ENCODE results near the gene NDUFB10.

NDUFB10 gene

GRCh38 chr16:2003827-2004641, 44.7 kb downstream of the NDUFB10 start:
- ATAC-seq (ENCODE audit: insufficient read depth, low read depth) (peak; percentile 82), DNase-seq (peak; percentile 82)
- H3K79me2 ChIP-seq (ENCODE audit: insufficient read depth, low read length), result peaks cover 58% of the 10 kb centered on the region
- no peak overlapping the region for H3K4me3 ChIP-seq (ENCODE audit: low read depth in 1 of 2, low read length in 2 of 2)
- H4K20me1 ChIP-seq (ENCODE audit: insufficient read depth, low read length), result peaks cover 75% of the 10 kb centered on the region
- H3K4me1 ChIP-seq (ENCODE audit: insufficient read depth, low read length), result peaks cover 36% of the 10 kb centered on the region
- H3K4me2 ChIP-seq (ENCODE audit: insufficient read depth, low read length), result no peak overlapping the region
- H3K27ac ChIP-seq (ENCODE audit: low read length), result no peak overlapping the region
- no peaks in the 10 kb centered on the region for H3K27me3 ChIP-seq (ENCODE audit: insufficient read depth, low read length, poor library complexity)
- TF ChIP-seq EZH2 (IDR thresholded peaks at IDR 0.05; ENCODE audit: borderline replicate concordance, low read depth, low read length, severe bottlenecking) (no peak), CTCF (IDR thresholded peaks at IDR 0.05; ENCODE audit: borderline replicate concordance, extremely low read depth, low read length, poor library complexity, severe bottlenecking) (peak; percentile 79)
- no peaks in the 10 kb centered on the region for H3K9me3 ChIP-seq (ENCODE audit: insufficient read depth, low read length, severe bottlenecking)
- no peak overlapping the region for H3K9ac ChIP-seq (ENCODE audit: low read depth, low read length)
- H3K36me3 ChIP-seq (ENCODE audit: insufficient read depth, low read length), result peaks cover 89% of the 10 kb centered on the region
- H2AFZ ChIP-seq (ENCODE audit: low read depth, low read length), result no peak overlapping the region

DNA sequence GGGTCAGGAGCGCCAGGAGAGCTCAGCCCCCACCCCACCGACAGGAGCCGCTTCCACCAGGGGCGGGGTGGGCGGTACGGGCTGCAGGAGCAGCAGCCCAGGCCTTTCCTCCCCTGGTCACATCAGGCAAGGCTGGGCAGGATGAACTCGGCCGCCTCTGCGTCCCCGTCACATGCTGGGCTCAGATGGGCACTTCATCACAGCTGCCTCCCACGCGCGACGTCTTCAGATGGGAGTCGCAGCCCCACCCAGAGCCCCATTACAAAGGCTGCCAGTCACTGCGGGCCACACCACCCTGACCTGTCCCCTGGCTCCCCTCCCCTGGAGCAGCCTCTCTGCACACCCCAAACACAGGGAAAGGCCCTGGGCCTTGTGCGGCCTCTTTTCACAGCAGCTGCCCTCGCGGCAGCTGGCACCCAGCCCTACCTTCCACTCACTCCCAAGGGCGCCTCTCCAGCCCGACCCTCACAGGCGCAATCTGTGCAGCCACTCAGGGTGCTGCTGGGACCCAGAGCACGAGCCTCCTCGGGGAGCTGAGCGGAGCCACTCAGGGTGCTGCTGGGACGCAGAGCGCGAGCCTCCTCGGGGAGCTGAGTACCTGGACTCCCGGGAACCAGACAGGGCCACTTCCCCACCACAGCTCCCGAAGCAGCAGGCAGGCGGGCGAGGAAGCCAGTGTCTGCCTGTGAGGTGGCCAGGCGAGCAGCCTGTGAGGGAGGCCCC, 45.6 kb downstream of the NDUFB10 start:
- H3K4me2 ChIP-seq (ENCODE audit: insufficient read depth, low read length), result no peak overlapping the region

GRCh38 chr16:2005646-2006045, 46.3 kb downstream of the NDUFB10 start:
- Histone ChIP-seq H3K27me3 (ENCODE audit: insufficient read depth, low read length, poor library complexity) (no peaks in the 10 kb centered on the region), H3K36me3 (ENCODE audit: insufficient read depth, low read length) (peaks cover 73% of the 10 kb centered on the region), H3K4me3 (ENCODE audit: low read depth in 1 of 2, low read length in 2 of 2) (no peak overlapping the region), H3K27ac (ENCODE audit: low read length) (no peak overlapping the region), H2AFZ (ENCODE audit: low read depth, low read length) (no peak overlapping the region), H3K4me1 (ENCODE audit: insufficient read depth, low read length) (peaks cover 42% of the 10 kb centered on the region), H3K9me3 (ENCODE audit: insufficient read depth, low read length, severe bottlenecking) (no peaks in the 10 kb centered on the region), H3K4me2 (ENCODE audit: insufficient read depth, low read length) (no peak overlapping the region), H4K20me1 (ENCODE audit: insufficient read depth, low read length) (peaks cover 74% of the 10 kb centered on the region), H3K9ac (ENCODE audit: low read depth, low read length) (no peak overlapping the region), H3K79me2 (ENCODE audit: insufficient read depth, low read length) (peaks cover 72% of the 10 kb centered on the region)
- DNase-seq (no peak), ATAC-seq (ENCODE audit: insufficient read depth, low read depth) (no peak)
- TF ChIP-seq CTCF (IDR thresholded peaks at IDR 0.05; ENCODE audit: borderline replicate concordance, extremely low read depth, low read length, poor library complexity, severe bottlenecking) (no peak), EZH2 (IDR thresholded peaks at IDR 0.05; ENCODE audit: borderline replicate concordance, low read depth, low read length, severe bottlenecking) (no peak)

More for the DNA sequence above, 45.6 kb downstream of the NDUFB10 start:
- Histone ChIP-seq H3K27me3 (ENCODE audit: insufficient read depth, low read length, poor library complexity) (no peaks in the 10 kb centered on the region), H4K20me1 (ENCODE audit: insufficient read depth, low read length) (peaks cover 74% of the 10 kb centered on the region), H2AFZ (ENCODE audit: low read depth, low read length) (no peak overlapping the region), H3K36me3 (ENCODE audit: insufficient read depth, low read length) (peaks cover 80% of the 10 kb centered on the region), H3K9ac (ENCODE audit: low read depth, low read length) (no peak overlapping the region), H3K79me2 (ENCODE audit: insufficient read depth, low read length) (peaks cover 65% of the 10 kb centered on the region), H3K9me3 (ENCODE audit: insufficient read depth, low read length, severe bottlenecking) (no peaks in the 10 kb centered on the region), H3K4me1 (ENCODE audit: insufficient read depth, low read length) (peaks cover 36% of the 10 kb centered on the region), H3K27ac (ENCODE audit: low read length) (no peak overlapping the region), H3K4me3 (ENCODE audit: low read depth in 1 of 2, low read length in 2 of 2) (no peak overlapping the region)
- TF ChIP-seq EZH2 (IDR thresholded peaks at IDR 0.05; ENCODE audit: borderline replicate concordance, low read depth, low read length, severe bottlenecking) (no peak), CTCF (IDR thresholded peaks at IDR 0.05; ENCODE audit: borderline replicate concordance, extremely low read depth, low read length, poor library complexity, severe bottlenecking) (no peak)
- DNase-seq (no peak), ATAC-seq (ENCODE audit: insufficient read depth, low read depth) (no peak)
